ENCODE measurements around the gene PSD4. TPM values are rescaled to one million over a fixed set of nuclear protein-coding genes. Genes with fewer than 3 reads are reported as not detected.
A peak's percentile ranks its signal among the peaks of the same experiment; 100 is the strongest.

The PSD4 gene
- total RNA-seq, 1 experiment from 2014 or later = 1.0 TPM

- Histone ChIP-seq H3K23ac (ENCODE audit: insufficient read length, low read depth, low read length) (no peak overlapping the region), H2AFZ (ENCODE audit: low read length) (no peak overlapping the region), H4K8ac (replicated peaks; ENCODE audit: insufficient read length, low read depth, low read length) (no peak overlapping the region), H3K27me3 (ENCODE audit: insufficient read depth, low read length) (no peaks in the 10 kb centered on the region), H3K4ac (ENCODE audit: low read depth, low read length) (no peak overlapping the region), H4K20me1 (ENCODE audit: control insufficient read depth, insufficient read depth, insufficient read length) (no peaks in the 10 kb centered on the region), H2BK120ac (ENCODE audit: low read depth, low read length, poor library complexity, severe bottlenecking) (no peak overlapping the region), H3K27ac (ENCODE audit: insufficient read length, low read depth, low read length) (no peak overlapping the region), H3K79me2 (ENCODE audit: insufficient read depth, low read length) (no peaks in the 10 kb centered on the region), H2BK20ac (ENCODE audit: low read depth, low read length, poor library complexity, severe bottlenecking) (no peak overlapping the region), H3K23me2 (ENCODE audit: insufficient read length, low read depth, low read length, poor library complexity, severe bottlenecking) (no peaks in the 10 kb centered on the region), H4K5ac (ENCODE audit: insufficient read length, low read depth, low read length) (no peak overlapping the region), H3K79me1 (ENCODE audit: insufficient read depth, low read depth, low read length, poor library complexity, severe bottlenecking) (no peaks in the 10 kb centered on the region), H3K4me1 (ENCODE audit: insufficient read depth, low read length) (no peaks in the 10 kb centered on the region; the same call in 1 of the 2 replicates), H2BK5ac (ENCODE audit: insufficient read length, low read length) (no peak overlapping the region), H2BK15ac (ENCODE audit: low read depth, low read length) (no peak overlapping the region), H2BK12ac (ENCODE audit: insufficient read length, low read depth, low read length) (no peak overlapping the region), H3K14ac (ENCODE audit: insufficient read depth, low read length) (no peak overlapping the region), H3K18ac (ENCODE audit: insufficient read length, low read depth, low read length) (no peak overlapping the region), H3K4me2 (ENCODE audit: insufficient read depth, insufficient read length, low read length) (no peak overlapping the region), H3K9me3 (ENCODE audit: control insufficient read depth, low read depth, low read length) (no peaks in the 10 kb centered on the region), H3K9ac (ENCODE audit: extremely low read depth, insufficient read length, low read length) (no peak overlapping the region), H4K91ac (ENCODE audit: insufficient read length, low read depth, low read length) (no peak overlapping the region), H2AK5ac (ENCODE audit: insufficient read length, low read length) (no peak overlapping the region), H3K56ac (ENCODE audit: insufficient read length, low read depth, low read length) (no peak overlapping the region), H3T11ph (ENCODE audit: low read length) (no peak overlapping the region)
- H3K4me1 Mint-ChIP-seq = peaks cover 11 to 29% of the 10 kb centered on the region in 2 experiments
- no peak for DNase-seq
- H3K9me3 Mint-ChIP-seq = no peaks in the 10 kb centered on the region; a peak in 2 of 5 replicates
- H3K4me3 Mint-ChIP-seq = no peak overlapping the region
- 0 out of 7 replicates have a peak overlapping the region, but pooled peaks of 1 of the 3 experiments have one; percentile 23 for H3K27ac Mint-ChIP-seq
- peaks cover 11% of the 10 kb centered on the region for H3K27me3 Mint-ChIP-seq (ENCODE audit: low read depth)
- TF ChIP-seq CTCF (conservative IDR thresholded peaks at IDR 0.05) = no peak
- no peaks in the 10 kb centered on the region for H3K36me3 Mint-ChIP-seq (ENCODE audit: insufficient read depth in 1 of 3, low read depth in 3 of 3)
- no CpG with 5 or more reads among the region's 8 CpGs for WGBS (ENCODE audit: extremely low coverage, insufficient read length, low lambda C conversion rate)
Observed at GRCh38 chr2:113209011-113209645, 35.4 kb downstream of the PSD4 start.
